Stimulated activated CD4-positive, alpha-beta T cell treated with anti-CD3 and anti-CD28 coated beads, Interleukin-4, amount 100 ng/mL, for 24 hours (primary cell): ENCODE data around the gene MOV10.
A peak's percentile ranks its signal among the peaks of the same experiment; 100 is the strongest.
"Not testable (repeated sequence)": the region's sequence is repeated elsewhere in the genome, so short reads cannot be mapped to it uniquely, and the experiment has no call there.

ENCODE experiments used
- DNase-seq: peaks from one replicate; pipeline ENCODE4 v3.0.0-alpha.2; 2020

Gene MOV10

GRCh38 chr1:112674440-112674985 is at the start of gene MOV10:
Gene MOV10, plus strand, starts transcription at chr1:112674659. Its CDS starts 254 bp downstream, at chr1:112674913.
- peak; percentile 54 for DNase-seq

GRCh38 chr1:112625696-112626095 is 48.8 kb upstream of the MOV10 start:
- no peak for DNase-seq

DNA sequence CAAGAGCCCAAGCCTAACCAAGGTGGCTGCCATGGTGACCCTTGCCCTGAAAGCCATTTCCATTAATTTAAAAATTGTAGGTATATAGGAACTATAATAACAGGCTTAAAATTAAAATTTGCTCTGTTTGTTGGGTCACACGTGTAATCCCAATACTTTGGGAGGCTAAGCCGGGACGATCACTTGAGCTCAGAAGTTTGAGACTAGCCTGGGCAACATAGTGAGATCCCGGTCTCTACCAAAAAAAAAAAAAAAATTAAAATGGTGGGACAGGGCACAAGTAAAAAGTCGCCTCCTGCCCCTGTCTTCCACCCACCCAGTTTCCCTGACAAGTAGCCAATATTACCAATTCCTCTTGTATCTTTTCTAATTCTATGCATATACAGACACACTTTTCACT is 48.3 kb upstream of the MOV10 start:
- DNase-seq, result no peak

- no peak for DNase-seq
These were observed 47.6 kb upstream of the MOV10 start for GRCh38 chr1:112626887-112627286.

DNA sequence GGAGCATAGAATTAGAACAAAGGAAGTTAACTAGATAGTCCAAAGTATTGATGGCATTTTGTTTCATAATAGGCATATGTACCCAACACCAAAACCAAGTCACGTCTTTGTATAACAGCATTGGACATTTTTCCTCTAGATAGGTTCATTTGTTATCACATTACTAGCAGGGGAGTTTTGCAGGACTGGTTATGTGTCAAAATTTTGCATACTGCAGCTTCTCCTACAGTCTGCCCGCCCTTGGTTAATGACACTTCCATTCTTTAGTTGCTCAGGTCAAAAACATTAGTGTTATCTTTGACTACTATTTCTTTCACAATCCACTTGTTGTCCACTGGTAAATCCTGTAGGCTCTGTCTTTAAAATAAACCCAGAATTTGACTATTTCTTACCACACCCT is 45.9 kb upstream of the MOV10 start:
- no peak for DNase-seq

DNA sequence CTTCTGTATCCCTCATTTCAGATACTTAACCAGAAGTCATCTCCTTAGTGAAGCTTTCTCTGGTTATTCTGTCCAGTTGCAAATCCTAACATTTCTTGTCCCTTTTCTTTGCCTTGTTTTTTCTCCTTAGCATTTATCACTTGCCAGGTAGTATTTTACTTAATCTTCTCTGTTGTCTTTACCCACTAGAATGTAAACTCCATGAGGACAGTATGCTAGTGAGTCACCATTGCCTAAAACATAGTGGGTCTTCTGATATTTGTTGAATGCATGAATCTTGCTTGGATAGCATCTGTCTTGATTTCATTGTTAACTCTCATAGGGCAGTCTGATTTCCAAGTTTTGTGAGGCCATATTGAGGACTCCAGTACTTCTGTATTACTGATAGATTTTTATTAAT is 45.2 kb upstream of the MOV10 start:
- DNase-seq, result no peak

DNA sequence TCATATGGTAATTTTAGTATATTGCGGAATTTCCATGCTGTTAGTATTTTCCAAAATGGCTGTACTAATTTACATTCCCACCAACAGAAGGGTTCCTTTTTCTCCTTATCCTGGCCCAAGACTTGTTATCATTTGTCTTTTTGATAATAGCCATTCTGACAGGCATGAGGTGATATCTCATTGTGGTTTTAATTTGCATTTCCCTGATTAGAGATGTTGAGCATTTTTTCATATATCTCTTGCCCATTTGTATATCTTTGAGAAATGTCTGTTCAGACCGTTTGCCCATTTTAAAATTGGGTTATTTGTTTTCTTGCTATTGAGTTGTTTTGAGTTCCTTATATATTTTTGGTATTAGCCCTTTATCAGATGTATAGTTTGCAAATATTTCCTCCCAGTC is 40.8 kb upstream of the MOV10 start:
- DNase-seq, result no peak

GRCh38 chr1:112634367-112634766 is 40.1 kb upstream of the MOV10 start:
- DNase-seq, result no peak

DNA sequence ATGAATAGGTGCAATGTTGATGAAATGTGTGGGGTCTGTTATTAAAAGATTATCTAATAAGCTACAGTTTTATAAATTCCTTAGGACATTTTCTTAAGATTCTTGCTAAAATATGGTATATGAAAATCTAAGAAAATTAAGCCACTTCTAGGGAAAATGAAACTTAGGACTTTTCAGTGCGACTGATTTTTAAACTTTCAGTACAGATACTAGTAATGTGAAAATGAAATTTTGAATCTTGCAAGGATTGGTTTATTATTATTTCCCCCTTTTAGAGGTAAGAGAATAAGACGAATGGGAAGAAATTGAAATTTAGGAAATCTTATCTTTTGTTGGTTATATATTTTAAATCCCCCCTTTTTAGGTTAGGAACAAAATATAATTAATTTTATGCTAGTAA is 38.4 kb upstream of the MOV10 start:
- DNase-seq, result no peak

- DNase-seq, result no peak
These were observed 37.7 kb upstream of the MOV10 start for GRCh38 chr1:112636597-112637253.

DNA sequence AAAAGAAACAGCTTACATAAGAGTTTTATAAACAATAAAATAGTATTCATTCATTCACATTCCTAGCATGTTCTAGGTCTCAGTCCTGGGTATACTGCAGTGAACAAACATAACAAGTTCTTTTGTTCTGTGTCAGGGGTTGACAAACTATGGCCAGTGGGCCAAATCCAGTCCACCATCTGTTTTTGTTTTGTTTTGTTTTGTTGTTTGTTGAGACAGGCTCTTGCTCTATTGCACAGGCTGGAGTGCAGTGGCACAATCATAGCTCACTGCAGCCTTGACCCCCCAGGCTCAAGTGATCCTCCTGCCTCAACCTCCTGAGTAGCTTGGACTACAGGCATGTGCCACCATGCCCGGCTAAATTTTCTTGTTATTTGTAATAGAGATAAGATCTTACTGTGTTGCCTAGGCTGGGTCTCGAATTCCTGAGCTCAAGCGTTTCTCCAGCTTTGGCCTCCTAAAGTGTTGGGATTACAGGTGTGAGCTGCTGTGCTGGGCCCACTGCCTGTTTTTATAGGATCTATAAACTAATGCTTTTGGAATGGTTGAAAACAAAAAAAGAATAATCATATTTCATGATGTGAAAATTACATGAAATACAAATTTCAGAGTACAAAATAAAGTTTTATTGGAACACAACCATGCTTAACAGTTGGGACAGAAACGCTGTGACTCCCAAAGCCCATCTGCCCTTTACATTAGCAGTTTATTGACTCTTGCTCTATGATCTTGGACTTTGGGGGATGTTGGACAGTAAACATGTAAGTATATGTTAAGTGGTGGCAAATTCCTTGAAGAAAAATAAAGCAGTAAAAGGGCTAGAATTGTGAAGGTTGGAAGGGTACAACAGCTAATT is 37.0 kb upstream of the MOV10 start:
- DNase-seq, result no peak

GRCh38 chr1:112638110-112638428 is 36.4 kb upstream of the MOV10 start:
- no peak for DNase-seq

GRCh38 chr1:112640437-112640836 is 34.0 kb upstream of the MOV10 start:
- DNase-seq, result not testable (repeated sequence)

DNA sequence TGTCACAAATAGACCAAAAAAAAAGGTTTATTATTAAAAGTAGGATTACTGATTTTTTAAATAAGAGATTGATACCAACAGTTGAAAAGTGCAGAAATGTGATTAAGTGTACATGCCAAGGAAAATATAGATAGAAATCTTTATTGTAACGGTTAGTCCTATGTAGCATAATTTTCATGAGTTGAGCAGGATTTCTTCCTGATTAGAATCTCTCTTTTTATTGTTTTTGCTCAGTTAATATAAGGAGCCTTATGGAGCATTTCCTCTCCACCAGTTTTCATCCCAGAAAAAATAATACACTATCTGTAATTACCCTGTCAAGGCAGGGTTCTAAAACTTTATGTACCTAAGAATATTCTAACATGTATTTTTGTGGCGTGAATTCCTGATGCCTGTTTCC is 31.4 kb upstream of the MOV10 start:
- no peak for DNase-seq

DNA sequence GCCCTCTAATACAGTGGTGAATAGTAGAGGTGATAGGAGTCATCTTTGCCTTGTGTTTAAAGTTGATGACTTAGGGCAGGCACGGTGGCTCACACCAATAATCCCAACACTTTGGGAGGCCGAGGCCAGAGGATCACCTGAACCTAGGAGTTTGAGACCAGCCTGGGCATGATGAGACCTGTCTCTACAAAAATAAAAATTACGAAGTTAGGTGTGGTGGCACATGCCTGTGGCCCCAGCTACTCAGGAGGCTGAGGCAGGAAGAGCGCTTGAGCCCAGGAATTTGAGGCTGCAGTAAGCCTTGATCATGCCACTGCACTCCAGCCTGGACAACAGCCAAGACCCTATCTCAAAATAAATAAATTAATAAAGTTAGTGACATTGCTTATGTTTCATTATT is 28.2 kb upstream of the MOV10 start:
- no peak for DNase-seq

GRCh38 chr1:112651205-112651604 is 23.3 kb upstream of the MOV10 start:
- no peak for DNase-seq

DNA sequence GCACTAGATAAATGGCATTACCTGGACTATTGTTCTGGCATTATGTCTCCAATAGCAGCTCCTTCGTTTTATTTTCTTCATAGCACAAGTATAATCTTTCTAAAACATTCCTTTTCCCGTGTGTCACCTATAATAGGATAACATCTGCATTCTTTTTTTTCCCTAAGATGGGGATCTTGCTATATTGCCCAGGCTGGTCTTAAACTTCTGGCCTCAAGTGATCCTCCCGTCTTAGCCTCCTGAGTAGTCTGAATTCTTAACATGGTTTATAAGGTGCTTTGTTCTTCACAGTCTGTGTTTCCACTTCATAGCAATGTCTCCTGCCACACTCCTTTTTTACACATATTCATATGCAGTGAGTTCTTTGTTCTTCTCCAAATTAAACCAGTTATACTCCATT is 8.6 kb upstream of the MOV10 start:
- DNase-seq, result no peak

DNA sequence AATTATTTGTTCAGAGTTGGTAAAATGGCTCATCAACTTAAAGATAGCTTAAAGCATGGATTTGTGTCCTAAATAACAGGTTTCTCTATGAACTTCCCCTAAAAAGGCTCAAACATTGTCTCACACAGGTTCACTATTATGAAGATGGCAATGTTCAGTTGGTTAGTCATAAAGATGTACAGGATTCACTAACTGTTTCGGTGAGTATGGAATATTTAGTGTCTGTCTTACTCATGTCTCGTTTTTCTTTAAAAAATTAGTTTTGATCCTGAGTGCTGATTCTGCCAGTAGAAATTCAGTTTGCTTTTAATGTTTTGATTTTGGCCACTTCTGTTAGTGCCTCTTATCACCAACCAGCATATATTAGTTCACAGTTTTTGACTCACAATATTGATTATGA is 7.5 kb upstream of the MOV10 start:
- no peak for DNase-seq

DNA sequence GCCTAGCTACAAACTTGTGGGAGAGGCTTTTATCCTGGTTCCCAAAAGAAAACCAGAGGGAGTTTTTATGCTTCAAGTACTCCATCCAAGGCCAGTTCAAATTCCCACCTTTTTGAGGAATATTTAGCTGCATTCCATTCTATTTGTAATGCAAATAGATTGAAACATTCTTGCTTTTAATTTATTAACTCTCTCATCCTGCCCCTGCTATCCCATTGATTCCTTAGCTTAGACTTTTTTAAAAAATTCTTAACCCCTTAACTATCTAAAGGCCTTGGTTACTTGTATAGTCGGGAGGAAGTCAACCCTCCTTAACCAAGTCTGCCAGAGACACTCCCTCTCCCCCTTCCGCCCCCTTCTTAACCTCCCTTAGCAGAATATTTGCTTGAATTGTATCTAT is 2.5 kb upstream of the MOV10 start:
- DNase-seq, result no peak

- DNase-seq, result no peak
These were observed 1.6 kb upstream of the MOV10 start for GRCh38 chr1:112672842-112673241.

- no peak for DNase-seq
These were observed 643 bp upstream of the MOV10 start for GRCh38 chr1:112673592-112674439.

DNA sequence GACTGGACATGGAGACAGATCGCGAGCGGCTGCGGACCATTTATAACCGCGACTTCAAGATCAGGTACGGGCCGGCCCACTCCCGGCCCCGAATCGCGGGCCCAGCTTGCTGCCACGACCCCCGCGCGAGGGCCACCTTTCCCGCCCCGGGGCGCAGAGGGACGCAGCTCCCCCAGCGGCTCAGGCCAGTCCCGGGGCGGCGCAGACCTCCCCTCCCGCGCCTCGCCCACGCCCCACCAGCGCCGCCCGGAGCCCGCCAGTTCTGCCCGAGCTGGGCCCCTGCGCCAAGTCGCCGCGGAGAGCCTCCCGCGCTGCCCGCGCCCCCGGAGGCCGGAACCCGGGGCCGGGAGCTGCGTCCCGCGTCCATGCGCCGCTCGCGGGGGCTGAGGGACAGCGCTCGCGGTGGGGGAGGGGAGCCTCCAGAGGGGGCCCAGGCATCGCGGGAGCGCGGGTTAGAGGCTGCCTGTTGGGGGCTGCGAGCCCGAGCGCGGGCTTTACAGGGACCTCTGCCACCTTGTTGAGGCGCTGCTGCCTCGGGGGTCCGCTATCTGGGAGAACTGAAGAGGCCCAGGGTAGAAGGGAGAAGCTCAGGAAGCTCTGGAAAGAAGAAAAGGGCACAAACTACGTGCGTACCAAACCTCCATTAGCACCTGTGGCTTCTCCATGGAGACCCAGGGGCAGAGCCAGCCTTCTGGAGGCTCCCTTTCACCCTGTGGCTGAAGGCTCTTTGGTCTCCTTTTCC is 698 bp downstream of the MOV10 start:
- DNase-seq, result peak; percentile 36
